Neural cell (in vitro differentiated cells): ENCODE measurements around the gene NOC2L. TPM values are rescaled to one million over a fixed set of nuclear protein-coding genes. Genes with fewer than 3 reads are reported as not detected.

Experiments used
- H2AFZ ChIP-seq: fragments of 200-600, 300-800 bp; sonication (generic), shearing (Covaris generic); 2 replicates; pipeline ENCODE4 v1.6.0; 2014; ENCODE audit warnings: low read depth, mild to moderate bottlenecking, antibody characterized with exemption, low read length, moderate library complexity
- H3F3A ChIP-seq: fragments of 200-600 bp; shearing (Covaris generic); 2 replicates; pipeline ENCODE4 v1.6.1; 2016; ENCODE audit warnings: mild to moderate bottlenecking, moderate library complexity, mixed read lengths, antibody characterized with exemption, low read length; ENCODE audit not compliant: insufficient read depth, poor library complexity, severe bottlenecking
- H3K27ac ChIP-seq: fragments of 200-600, 300-800 bp; sonication (generic), shearing (Covaris generic); 2 replicates; pipeline ENCODE4 v1.5.1; 2014; ENCODE audit warnings: mild to moderate bottlenecking, low read length, moderate library complexity
- H3K27me3 ChIP-seq: fragments of 300-800, 200-600 bp; sonication (generic), shearing (Covaris generic); 2 replicates; pipeline ENCODE4 v1.6.0; 2014; ENCODE audit warnings: mild to moderate bottlenecking, low read depth, low read length, moderate library complexity; ENCODE audit not compliant: insufficient read depth
- H3K36me3 ChIP-seq: fragments of 300-800, 200-600 bp; sonication (generic), shearing (Covaris generic); 2 replicates; pipeline ENCODE4 v1.5.1; 2014; ENCODE audit warnings: mild to moderate bottlenecking, antibody characterized with exemption, low read length, moderate library complexity; ENCODE audit not compliant: insufficient read depth
- H3K4me2 ChIP-seq: fragments of 300-800, 200-600 bp; sonication (generic), shearing (Covaris generic); 2 replicates; pipeline ENCODE4 v1.6.0; 2014; ENCODE audit warnings: mild to moderate bottlenecking, low read length
- H3K4me3 ChIP-seq: fragments of 300-800, 200-600 bp; sonication (generic), shearing (Covaris generic); 2 replicates; pipeline ENCODE4 v1.5.1; 2014; ENCODE audit warnings: mild to moderate bottlenecking, low read length, moderate library complexity
- H3K79me2 ChIP-seq: fragments of 200-600 bp; shearing (Covaris generic); replicated peaks from 2 replicates; pipeline ENCODE4 v1.6.0; 2014; ENCODE audit warnings: mild to moderate bottlenecking, low read length, moderate library complexity; ENCODE audit not compliant: insufficient read depth
- H3K9ac ChIP-seq: fragments of 300-800, 200-600 bp; sonication (generic), shearing (Covaris generic); 2 replicates; pipeline ENCODE4 v1.6.1; 2016; ENCODE audit warnings: mild to moderate bottlenecking, low read length, mixed read lengths
- H3K9me2 ChIP-seq: fragments of 200-600 bp; shearing (Covaris generic); 2 replicates; pipeline ENCODE4 v1.6.1; 2016; ENCODE audit warnings: mild to moderate bottlenecking, low read length, mixed read lengths; ENCODE audit not compliant: insufficient read depth
- H3K9me3 ChIP-seq: fragments of 200-600, 300-800 bp; sonication (generic), shearing (Covaris generic); 2 replicates; pipeline ENCODE4 v1.6.1; 2016; ENCODE audit warnings: mild to moderate bottlenecking, mixed run types, low read length, moderate library complexity, mixed read lengths
- H4K20me1 ChIP-seq: fragments of 200-600 bp; shearing (Covaris generic); 2 replicates; pipeline ENCODE4 v1.6.1; 2016; ENCODE audit warnings: mild to moderate bottlenecking, mixed run types; ENCODE audit not compliant: insufficient read depth
- CTCF ChIP-seq: fragments of 450-650 bp; IDR thresholded peaks from 2 replicates; pipeline ENCODE4 v1.5.1; 2014; ENCODE audit warnings: antibody characterized with exemption, mild to moderate bottlenecking, moderate library complexity; ENCODE audit not compliant: poor library complexity, severe bottlenecking
- EP300 ChIP-seq: fragments of 450-650 bp; conservative IDR thresholded peaks from 2 replicates; pipeline ENCODE4 v1.6.1; 2014; ENCODE audit warnings: antibody characterized with exemption, mild to moderate bottlenecking, moderate library complexity; ENCODE audit not compliant: poor library complexity, severe bottlenecking
- EZH2 ChIP-seq: fragments of 200-600, 300-800 bp; shearing (Covaris generic), sonication (generic); IDR thresholded peaks from 2 replicates; pipeline ENCODE4 v1.6.1; 2014; ENCODE audit warnings: antibody characterized with exemption, low read length, borderline replicate concordance, mild to moderate bottlenecking; ENCODE audit not compliant: insufficient read depth, poor library complexity, severe bottlenecking
- MXI1 ChIP-seq: fragments of 450-650 bp; conservative IDR thresholded peaks from 2 replicates; pipeline ENCODE4 v1.6.1; 2014; ENCODE audit warnings: antibody characterized with exemption, mild to moderate bottlenecking; ENCODE audit not compliant: poor library complexity, severe bottlenecking
- POLR2AphosphoS5 ChIP-seq: IDR thresholded peaks from 2 replicates; pipeline ENCODE4 v1.6.1; 2012
- RAD21 ChIP-seq: fragments of 450-650 bp; conservative IDR thresholded peaks from 2 replicates; pipeline ENCODE4 v1.6.1; 2014; ENCODE audit warnings: antibody characterized with exemption, mild to moderate bottlenecking, moderate library complexity
- REST ChIP-seq: IDR thresholded peaks from 2 replicates; pipeline ENCODE4 v1.6.1; 2012; ENCODE audit warnings: borderline replicate concordance
- SMC3 ChIP-seq: fragments of 450-650 bp; conservative IDR thresholded peaks from 2 replicates; pipeline ENCODE4 v1.6.1; 2014; ENCODE audit warnings: antibody characterized with exemption, mild to moderate bottlenecking, moderate library complexity; ENCODE audit not compliant: poor library complexity
- TAF1 ChIP-seq: IDR thresholded peaks from 2 replicates; pipeline ENCODE4 v1.6.1; 2012; ENCODE audit warnings: low read depth
- polyA plus RNA-seq: library from polyadenylated mRNA; depleted of rRNA; stranded (reverse); fragments of >200 nt; gene quantifications from 2 replicates; pipeline ENCODE4 v1.2.3, GENCODE V29; 2014

NOC2L gene
- polyA plus RNA-seq, 1 donor from 2014 or later: 77.2 TPM

GRCh38 chr1:974687-975328, 15.8 kb upstream of the NOC2L start:
- H3K4me2 ChIP-seq: no peak overlapping the region
- H3K79me2 ChIP-seq: no peaks in the 10 kb centered on the region
- no peak for TF ChIP-seq EP300
- no peak for TF ChIP-seq CTCF
- TF ChIP-seq SMC3: no peak
- TF ChIP-seq TAF1: no peak
- TF ChIP-seq RAD21: no peak
- no peak overlapping the region for H3K4me3 ChIP-seq
- H3F3A ChIP-seq: no peaks in the 10 kb centered on the region
- H3K9ac ChIP-seq: no peak overlapping the region
- peaks cover 20% of the 10 kb centered on the region for H3K27me3 ChIP-seq
- H3K9me3 ChIP-seq: no peaks in the 10 kb centered on the region
- H2AFZ ChIP-seq: no peak overlapping the region
- no peaks in the 10 kb centered on the region for H3K9me2 ChIP-seq
- no peaks in the 10 kb centered on the region for H3K36me3 ChIP-seq
- no peaks in the 10 kb centered on the region for H4K20me1 ChIP-seq
- no peak overlapping the region for H3K27ac ChIP-seq

- Histone ChIP-seq H3K9ac (no peak overlapping the region), H4K20me1 (no peaks in the 10 kb centered on the region), H3K9me3 (no peaks in the 10 kb centered on the region), H3K27ac (no peak overlapping the region), H3F3A (no peaks in the 10 kb centered on the region), H3K79me2 (no peaks in the 10 kb centered on the region), H2AFZ (no peak overlapping the region), H3K27me3 (peaks cover 25% of the 10 kb centered on the region), H3K4me3 (no peak overlapping the region), H3K36me3 (no peaks in the 10 kb centered on the region), H3K9me2 (no peaks in the 10 kb centered on the region), H3K4me2 (no peak overlapping the region)
- no peak for TF ChIP-seq REST
- TF ChIP-seq EZH2: no peak
- no peak for TF ChIP-seq MXI1
- no peak for TF ChIP-seq POLR2AphosphoS5
Observed at GRCh38 chr1:974293-974640, 15.2 kb upstream of the NOC2L start.
